GM21576 (cell line): ENCODE results near the gene SECTM1.
"Not testable (repeated sequence)": the region's sequence is repeated elsewhere in the genome, so short reads cannot be mapped to it uniquely, and the experiment has no call there.

Experiments used
- ATAC-seq: cut with Tn5 transposase; IDR thresholded peaks from one replicate; pipeline ENCODE4 v1.9.1; 2021; ENCODE audit warnings: mild to moderate bottlenecking, moderate library complexity; ENCODE audit not compliant: unreplicated experiment

Gene SECTM1

DNA sequence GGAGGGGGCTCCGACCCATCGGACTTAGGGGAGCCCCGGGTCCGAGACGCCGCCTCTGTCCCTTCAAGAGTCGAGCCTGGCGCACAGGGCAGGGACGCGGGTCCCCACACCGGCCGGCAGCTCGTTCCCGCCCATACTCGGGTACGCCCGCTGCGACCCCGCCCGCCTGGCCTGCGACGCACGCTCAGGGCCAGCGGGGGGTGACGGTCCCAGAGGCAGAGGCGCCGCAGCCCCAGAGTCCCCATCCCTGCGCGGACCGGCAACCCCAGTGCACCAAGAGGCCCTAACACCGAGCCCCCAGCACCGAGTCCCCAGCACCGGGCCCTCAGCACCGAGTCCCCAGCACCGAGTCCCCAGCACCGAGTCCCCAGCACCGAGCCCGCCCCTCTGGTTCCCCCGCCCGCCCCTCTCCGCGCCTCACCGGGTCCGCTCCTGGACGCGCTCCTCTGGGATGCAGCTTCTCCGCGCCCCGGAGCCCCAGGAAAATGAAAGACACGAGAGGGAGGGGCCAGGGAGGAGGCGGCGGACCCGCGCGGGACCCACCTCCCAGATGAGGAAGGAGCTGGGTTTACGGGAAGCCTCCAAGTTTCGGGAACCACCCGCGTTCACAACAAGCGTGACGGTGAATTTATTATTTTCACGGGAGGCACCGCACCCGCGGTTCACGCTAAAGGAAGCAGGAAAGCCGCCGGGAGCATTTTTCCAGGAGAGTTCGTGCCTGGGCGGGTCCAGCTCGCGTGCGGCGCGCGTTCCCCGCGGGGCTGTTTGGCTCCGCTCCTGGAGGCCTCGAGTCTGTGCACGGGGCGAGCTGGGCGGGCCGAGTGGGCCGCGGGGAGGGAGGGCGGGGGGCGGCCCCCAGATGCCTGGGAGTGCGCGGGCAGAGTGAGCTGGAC, at the start of gene SECTM1:
Gene SECTM1 (minus strand): TSS at position 488 of the 893 bp plus-strand sequence. CDS start 6,526 bp downstream, outside the sequence.
- ATAC-seq, result no peak

DNA sequence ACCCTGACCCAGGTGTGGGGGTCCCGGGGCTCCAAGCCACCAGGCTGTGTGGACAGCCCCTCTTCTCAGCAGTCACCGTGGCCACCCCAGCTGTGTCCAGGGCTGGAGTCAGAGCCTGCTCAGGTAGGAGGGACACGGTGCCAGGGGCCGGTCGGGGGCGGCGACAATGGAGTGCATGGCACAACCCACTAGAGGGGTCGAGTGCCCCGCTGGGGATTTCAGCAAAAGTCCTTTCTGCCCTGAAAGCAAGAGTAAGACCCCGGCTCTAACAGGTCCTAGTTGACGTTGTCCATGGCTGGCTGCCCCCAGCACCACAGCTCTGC, 49.3 kb upstream of the SECTM1 start:
- ATAC-seq, result no peak

DNA sequence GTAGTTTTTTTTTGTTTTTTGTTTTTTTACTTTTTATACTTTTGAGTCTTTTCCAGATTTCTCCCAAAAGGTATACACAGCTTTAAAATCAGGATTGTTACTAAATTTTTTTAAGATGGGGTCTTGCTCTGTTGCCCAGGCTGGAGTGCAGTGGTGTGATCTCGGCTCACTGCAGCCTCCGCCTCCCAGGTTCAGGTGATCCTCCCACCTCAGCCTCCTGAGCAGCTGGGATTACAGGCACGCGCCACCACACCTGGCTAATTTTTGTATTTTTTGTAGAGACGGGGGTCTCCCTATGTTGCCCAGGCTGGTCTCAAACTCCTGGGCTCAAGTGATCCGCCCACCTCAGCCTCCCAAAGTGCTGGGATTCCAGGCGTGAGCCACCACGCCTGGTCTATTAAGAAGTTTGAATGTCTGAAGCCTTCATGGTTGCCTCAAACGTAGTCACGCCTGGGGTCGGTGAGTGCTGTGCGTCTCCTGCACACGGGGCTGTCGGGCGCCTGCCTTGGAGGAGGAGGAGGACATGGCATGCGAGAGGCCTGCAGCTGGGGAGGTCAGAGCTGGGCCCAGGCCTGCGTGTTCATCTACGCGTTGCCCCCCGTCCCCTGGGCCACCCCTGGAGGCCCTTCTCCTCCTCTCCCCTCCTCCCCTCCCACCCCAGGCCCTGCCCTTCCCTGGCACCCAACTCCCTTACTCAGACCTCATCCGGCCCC, 48.8 kb upstream of the SECTM1 start:
- ATAC-seq, result not testable (repeated sequence)

DNA sequence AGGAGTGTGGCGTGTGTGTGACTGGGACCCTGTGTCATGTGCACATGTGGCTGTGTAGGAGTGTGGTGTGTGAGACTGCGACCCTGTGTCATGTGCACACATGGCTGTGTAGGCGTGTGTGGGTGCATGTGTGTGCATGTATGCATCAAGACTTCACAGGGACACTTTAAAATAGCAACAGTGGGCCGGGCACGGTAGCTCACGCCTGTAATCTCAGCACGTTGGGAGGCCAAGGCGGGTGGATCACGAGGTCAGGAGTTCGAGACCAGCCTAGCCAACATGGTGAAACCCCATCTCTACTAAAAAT, 48.1 kb upstream of the SECTM1 start:
- ATAC-seq, result not testable (repeated sequence)

DNA sequence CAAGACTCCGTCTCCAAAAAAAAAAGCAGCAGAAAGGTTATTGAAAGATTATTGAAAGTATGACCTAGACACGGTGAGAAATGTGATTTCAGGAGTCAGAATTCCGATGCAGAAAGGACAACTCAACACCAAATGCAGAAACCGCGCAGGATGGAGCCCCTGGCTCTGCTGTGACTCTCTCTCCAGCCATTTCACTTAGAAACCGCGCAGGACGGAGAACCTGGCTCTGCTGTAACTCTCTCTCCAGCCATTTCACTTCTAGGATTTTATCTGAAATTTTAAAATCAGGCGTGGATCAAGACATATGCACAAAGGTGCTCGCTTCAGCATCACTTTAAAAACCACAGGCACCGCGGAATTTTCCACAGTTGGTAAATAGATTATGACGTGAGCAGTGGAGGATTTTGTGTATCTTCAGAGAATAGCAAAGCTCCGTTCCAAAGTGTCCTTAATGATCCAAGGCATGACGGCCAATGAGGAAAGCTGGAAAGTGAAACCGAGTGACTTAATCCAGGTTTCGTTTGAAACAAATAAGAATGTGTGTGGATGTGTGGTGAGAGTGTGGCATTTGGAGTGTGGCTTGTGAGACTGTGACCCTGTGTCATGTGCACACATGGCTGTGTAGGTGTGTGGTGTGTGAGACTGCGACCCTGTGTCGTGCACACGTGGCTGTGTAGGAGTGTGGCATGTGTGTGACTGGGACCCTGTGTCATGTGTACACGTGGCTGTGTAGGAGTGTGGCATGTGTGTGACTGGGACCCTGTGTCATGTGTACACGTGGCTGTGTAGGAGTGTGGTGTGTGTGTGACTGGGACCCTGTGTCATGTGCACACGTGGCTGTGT, 47.5 kb upstream of the SECTM1 start:
- no peak for ATAC-seq

DNA sequence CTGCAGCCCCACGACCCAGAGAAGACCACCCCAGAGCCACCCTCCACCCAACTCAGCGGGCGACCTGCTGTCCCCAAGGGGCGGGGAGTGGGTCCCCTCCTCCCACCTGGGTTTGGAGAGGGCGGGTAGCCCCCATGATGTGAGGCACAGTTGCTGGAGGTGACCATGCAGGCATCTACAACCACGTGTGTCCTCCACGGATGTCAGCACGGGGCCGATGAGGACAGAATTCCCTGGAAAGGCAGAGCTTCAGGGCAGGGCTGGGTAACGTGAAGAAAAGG, 45.1 kb upstream of the SECTM1 start:
- ATAC-seq, result no peak

DNA sequence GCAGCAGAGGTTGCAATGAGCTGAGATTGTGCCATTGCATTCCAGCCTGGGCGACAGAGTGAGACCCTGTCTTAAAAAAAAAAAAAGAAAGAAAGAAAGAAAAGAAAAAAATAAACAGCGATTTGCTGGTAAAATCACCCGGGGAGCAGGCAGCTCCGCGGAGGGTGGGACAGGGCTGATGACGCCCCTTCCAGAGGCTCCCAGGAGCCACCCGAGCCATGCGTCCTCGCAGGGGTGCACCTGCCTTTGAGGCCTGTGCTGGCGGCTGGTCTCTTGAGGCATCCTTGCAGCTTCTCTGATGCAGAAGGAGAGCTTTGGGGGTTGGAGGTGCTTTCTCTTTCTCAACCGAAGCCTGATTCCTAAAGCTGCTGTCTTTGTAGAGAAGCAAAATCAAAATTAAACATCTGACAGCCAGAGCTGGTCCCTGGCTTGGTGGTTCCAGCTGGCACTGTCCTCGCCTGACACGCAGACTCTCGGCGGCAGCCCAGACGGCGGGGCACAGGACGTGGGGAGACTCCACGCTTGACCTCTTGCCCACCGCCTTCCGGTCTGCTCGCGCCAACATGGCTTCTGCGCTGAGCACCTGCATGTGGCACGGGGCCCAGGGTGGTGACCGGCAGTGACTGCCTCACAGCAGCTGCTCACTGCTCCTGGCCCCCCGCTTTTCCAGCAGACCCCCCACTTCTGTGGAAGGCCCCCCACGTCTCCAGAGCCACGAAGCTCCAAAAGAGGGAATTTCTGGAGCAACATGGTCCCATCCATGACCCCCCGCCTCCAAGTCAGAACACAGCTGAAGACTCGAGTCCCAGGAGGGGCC, 44.6 kb upstream of the SECTM1 start:
- ATAC-seq, result no peak

DNA sequence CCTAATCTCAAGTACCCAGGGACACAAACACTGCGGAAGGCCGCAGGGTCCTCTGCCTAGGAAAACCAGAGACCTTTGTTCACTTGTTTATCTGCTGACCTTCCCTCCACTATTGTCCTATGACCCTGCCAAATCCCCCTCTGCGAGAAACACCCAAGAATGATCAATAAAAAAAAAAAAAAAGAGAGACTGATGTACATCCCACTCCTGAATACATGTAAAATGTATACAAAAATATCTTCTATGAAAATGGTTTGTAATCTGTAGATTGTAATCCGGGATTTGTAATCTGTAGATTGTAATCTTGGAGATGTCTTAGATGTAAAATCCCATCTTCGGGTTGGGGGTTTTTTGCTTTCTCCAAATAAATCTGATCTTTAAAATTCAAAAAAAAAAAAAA, 43.7 kb upstream of the SECTM1 start:
- ATAC-seq, result not testable (repeated sequence)

DNA sequence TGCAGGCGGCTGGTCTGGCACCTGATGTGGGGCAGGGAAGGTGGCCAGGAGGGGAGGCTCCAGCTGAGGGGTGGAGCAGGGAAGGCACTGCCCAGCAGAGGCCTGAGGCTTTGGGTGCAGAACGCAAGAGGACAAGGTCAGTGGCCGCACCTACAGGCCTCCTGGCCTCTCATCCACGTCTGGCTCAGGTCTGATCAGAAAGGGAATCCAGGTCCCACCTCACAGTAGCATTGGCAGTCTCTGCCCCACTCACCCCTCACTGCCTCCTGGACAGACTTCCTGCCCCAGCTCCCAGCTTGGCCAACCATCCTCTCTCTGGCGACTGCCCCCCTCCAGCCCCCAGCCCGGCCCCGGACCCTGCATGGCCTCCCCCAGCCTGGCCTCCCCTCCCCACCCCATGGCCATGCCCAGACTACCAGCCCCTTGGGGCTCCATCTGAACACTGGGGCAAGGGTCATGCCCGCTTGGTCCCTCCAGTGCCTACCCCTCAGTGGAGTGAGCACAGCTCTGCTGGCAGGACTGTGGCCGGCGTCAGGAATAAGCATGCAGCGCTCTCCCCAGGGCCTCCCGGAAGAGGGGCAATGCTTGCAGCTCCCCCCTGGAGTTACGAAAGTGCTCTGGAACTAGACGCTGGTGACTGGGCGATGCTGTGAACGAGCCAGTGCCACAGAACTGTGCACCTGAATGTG, 42.6 kb upstream of the SECTM1 start:
- ATAC-seq, result no peak

DNA sequence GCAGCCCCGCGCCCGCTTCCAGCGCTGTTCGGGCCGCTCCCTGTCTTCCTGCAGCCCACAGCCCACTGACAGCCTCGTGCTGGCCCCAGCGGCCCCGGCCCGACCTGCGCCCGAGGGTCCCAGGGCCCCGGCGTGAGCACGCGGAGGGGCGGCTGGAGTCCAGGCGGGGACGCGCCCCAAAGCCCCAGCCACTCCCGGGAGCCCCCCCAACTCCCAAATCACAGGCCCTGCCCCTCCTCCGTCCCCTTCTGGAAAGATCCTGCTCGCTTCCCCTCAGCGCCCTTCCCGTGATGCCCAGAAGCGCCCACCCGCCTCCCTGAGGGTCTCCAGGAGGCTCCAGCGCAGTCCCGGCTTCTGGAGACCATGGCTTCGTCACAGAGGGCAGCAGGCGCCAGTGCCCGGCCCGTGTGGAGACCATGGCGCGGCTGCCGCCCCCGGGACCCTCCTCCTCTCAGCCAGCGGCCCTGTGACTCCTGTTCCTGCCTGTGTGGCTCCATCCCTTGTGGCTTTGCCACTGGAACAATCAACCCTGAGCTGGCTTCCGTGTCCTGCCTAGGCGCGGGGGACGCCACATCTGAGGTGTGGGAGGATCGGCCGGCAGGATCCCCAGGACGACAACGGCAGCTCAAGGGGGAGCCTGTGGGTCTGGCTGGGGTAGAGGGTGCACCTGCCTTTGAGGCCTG, 41.9 kb upstream of the SECTM1 start:
- no peak for ATAC-seq

DNA sequence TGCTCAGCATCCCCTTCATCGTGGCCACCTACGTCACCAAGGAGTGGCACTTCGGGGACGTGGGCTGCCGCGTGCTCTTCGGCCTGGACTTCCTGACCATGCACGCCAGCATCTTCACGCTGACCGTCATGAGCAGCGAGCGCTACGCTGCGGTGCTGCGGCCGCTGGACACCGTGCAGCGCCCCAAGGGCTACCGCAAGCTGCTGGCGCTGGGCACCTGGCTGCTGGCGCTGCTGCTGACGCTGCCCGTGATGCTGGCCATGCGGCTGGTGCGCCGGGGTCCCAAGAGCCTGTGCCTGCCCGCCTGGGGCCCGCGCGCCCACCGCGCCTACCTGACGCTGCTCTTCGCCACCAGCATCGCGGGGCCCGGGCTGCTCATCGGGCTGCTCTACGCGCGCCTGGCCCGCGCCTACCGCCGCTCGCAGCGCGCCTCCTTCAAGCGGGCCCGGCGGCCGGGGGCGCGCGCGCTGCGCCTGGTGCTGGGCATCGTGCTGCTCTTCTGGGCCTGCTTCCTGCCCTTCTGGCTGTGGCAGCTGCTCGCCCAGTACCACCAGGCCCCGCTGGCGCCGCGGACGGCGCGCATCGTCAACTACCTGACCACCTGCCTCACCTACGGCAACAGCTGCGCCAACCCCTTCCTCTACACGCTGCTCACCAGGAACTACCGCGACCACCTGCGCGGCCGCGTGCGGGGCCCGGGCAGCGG, 41.2 kb upstream of the SECTM1 start:
- ATAC-seq, result no peak

DNA sequence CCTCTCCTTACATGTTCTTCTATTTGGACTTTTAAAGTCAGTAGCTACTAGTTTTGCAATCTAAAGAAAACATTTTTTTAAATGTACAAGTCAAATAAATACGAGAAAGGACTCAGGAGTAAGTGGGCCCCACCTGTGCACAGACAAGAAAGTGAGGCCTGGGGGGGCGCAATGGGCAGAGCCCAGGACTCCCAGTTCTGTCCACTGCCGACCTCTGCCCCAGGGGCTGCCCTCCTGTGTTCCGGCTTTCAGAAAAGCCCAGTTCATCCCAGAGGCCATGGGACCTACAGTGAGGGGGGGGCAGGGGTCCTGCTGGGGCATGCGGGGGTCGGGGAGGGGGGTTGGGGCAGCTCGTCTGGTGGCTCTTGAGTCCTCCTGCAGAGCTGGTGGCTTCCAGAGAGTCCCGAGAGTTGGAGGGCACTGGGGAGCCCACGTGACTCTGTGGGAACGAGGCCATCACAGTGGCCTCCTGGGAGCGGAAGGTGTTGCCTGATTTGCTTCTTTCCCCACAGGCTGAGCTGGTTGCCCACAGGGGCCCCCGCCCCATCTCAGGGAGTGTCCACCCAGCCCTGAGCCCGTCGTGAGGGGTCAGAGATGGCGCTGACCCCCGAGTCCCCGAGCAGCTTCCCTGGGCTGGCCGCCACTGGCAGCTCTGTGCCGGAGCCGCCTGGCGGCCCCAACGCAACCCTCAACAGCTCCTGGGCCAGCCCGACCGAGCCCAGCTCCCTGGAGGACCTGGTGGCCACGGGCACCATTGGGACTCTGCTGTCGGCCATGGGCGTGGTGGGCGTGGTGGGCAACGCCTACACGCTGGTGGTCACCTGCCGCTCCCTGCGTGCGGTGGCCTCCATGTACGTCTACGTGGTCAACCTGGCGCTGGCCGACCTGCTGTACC, 40.4 kb upstream of the SECTM1 start:
- no peak for ATAC-seq

DNA sequence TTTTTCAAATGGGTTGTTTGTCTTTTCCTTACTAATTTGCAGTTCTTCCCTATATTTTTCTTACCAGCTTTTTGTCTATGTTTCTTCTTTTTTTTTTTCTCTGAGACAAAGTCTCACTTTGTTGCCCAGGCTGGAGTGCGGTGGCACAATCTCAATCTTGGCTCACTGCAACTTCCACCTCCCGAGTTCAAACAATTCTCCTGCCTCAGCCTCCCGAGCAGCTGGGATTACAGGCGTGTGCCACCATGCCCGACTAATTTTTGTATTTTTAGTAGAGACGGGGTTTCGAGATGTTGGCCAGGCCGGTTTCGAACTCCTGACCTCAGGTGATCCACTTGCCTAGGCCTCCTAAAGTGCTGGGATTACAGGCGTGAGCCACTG, 39.5 kb upstream of the SECTM1 start:
- ATAC-seq, result not testable (repeated sequence)

DNA sequence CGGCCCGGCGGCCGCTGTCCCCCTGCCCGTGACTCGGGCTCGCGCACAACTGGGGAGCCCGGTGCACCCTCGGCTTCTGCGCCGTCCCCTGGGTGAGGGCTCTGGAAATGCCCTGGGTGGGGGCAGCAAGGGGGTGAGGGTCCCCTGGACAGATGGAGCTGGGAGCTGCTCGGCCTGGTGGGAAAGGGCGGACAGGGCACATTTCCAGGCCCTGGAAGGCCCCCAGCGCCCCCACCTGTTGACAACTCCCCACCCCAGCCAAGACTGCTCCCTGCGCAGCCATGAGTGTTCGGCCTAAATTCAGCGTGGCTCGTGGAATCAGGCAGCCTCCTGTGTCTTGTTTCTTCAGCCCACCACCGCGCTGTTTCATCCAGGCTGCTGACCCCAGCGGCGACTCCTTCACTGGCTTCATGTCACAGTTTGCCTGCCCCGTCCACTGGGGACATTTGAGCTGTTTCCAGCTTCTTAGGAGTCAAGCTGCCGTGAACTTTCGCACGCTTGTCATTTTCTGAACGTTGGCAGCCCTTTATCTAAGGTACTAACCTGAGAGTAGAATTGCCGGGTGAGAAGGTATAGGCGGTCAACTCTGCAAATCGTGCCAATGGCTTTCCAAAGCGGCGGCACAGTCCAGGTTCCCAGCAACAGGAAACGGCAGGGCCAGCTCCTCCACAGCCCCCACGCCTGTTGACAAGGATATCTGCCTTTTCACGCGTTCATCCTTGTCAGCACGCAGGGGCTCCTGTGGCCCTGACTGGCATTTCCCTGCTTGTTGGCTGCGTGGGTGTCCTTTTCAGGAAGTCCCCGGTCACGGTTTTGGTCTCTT, 38.9 kb upstream of the SECTM1 start:
- ATAC-seq, result no peak

DNA sequence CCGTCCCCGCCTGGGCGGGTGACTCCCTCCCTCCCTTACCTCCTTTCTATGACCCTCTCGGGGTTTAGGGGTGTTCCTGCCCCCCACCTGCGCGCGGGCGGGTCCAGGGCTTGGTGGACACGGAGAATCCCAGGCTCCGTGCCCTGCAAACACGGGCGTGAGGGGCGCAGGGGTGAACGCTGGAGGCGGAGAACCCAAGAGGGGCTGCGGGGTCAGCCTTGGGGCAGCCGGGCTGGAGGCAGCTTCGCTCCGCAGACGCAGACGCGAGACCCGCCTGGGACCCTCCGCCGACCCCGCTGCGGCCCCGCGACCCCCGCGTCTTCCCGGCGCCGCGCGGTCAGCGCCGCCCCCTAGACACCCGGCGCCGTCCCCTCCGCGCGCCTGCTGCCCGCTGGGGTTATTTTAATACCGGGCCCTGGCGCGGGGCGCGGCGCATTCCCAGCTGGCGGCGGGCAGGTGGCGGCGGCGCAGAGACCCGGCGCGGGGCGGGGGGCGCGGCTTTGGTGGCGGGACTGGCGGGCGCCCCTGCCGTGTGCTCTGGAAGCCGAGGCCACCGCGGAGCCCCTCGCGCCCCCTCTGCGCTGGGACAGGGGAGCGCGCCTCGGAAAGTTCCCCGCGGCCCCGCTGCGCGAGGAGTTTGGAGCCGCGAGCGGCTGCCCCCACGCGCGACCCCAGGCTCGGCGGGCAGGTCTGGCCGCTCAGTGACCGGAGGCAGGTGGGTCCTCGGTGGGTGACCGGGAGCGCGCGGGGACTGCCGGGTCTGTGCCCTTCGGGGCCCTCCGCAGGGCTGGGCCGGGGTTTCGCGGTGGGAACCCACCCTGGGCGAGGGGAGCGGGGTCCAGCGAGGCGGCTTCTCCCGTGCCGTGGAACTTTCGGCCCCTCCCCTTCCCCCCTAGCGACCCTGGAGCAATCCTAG, 38.0 kb upstream of the SECTM1 start, which contains the start of gene UTS2R:
Gene UTS2R (plus strand): TSS at position 433 of the 916 bp plus-strand sequence. CDS start 2,560 bp downstream, outside the sequence.
- ATAC-seq, result no peak
